HG03064 (cell line): ENCODE results near the gene SPINDOC.
A peak's percentile ranks its signal among the peaks of the same experiment; 100 is the strongest.

Experiments used
- ATAC-seq: cut with Tn5 transposase; IDR thresholded peaks from one replicate; pipeline ENCODE4 v1.9.1; 2021; ENCODE audit warnings: low read depth; ENCODE audit not compliant: unreplicated experiment

SPINDOC gene

GRCh38 chr11:63829823-63830489 is 16.7 kb downstream of the SPINDOC start:
- no peak for ATAC-seq

GRCh38 chr11:63831326-63831725 is 18.1 kb downstream of the SPINDOC start:
- no peak for ATAC-seq

GRCh38 chr11:63832336-63832735 is 19.1 kb downstream of the SPINDOC start:
- ATAC-seq, result no peak

GRCh38 chr11:63833048-63833447 is 19.8 kb downstream of the SPINDOC start:
- ATAC-seq, result no peak

- no peak for ATAC-seq
These were observed 21.4 kb downstream of the SPINDOC start for GRCh38 chr11:63834535-63835157.

DNA sequence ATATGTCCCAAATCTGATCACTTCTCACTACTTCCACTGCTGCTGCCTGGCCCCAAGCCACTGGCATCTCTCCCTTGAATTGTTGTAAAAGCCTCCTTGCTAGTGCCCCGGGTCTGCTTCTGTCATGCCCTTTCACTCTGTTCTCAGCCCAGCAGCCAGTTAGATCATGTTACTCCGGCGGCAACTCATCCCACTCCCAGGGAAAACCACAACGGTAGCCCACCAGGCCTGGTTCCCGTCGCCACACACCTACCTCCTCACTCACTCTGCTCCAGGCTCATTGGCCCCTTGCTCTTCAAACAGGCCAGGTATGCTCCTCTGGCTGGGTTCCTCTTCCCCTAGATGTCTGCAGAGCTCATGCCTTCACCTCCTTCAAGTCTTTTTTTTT is 21.9 kb downstream of the SPINDOC start:
- no peak for ATAC-seq

DNA sequence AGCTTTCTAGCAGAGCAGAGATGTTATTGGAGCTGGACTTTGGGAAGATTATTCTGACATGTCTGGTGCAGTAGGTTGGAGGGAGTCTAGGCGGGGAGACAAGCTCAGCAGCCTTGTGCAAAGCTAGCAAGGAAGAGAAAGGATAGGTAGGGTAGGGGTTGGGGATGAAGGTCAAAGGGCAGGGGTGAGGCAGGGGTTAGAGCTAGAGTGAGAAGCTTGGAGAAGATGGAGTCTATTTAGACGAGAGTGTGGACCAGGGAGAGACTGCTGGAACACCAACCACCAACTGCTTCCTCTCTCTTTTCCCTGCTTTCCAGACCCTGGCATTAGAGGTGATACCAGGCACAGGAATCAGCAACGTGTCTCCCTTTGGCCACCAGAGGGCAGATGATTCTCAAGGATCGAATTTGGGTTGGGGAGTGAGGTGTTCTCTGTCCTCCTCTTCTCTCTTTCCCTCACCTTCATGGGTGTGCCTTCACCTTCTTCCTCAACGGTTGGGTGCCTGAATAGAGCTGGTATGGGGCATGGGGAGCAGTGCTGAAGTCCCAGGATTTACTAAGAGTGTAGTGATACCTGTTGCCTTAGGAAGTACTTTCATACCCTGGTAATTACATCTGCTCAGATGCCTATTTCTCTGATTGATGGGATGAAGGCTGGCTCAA is 23.9 kb downstream of the SPINDOC start:
- ATAC-seq, result no peak

GRCh38 chr11:63837739-63838138 is 24.5 kb downstream of the SPINDOC start:
- no peak for ATAC-seq

DNA sequence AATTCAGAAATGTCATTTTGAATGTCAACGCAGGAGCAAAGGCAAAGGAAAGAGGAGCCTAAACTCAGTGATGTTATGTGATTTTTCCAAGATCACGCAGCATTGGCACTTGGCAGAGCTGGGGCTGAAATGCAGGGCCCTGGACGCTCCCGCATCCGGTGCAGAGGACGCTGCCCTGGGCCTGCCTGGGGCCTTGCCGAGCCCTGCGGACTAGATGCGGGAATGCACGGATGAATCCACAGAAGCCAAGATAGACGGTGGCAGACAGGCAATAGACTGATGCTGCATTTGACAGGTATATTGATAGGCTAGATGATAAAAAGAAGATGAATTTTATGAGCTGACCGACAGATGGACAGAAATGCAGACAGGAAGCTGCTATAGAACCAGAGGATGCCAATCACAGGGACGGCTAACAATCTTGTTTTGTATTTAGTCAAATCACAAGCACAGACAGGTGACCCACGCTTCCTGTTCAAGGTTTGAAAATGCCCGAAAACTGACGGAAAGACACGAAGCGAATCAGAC is 25.0 kb downstream of the SPINDOC start:
- no peak for ATAC-seq

GRCh38 chr11:63838678-63839507 is 25.6 kb downstream of the SPINDOC start, which contains the start of gene MARK2:
TSS of gene MARK2 (plus strand) at chr11:63839110. CDS start at chr11:63839507, 397 bp downstream.
- ATAC-seq, result peak; percentile 62

GRCh38 chr11:63839508-63840355 is 26.5 kb downstream of the SPINDOC start:
- no peak for ATAC-seq

GRCh38 chr11:63840356-63841060 is 27.3 kb downstream of the SPINDOC start:
- ATAC-seq, result no peak

GRCh38 chr11:63841554-63841953 is 28.3 kb downstream of the SPINDOC start:
- ATAC-seq, result no peak

DNA sequence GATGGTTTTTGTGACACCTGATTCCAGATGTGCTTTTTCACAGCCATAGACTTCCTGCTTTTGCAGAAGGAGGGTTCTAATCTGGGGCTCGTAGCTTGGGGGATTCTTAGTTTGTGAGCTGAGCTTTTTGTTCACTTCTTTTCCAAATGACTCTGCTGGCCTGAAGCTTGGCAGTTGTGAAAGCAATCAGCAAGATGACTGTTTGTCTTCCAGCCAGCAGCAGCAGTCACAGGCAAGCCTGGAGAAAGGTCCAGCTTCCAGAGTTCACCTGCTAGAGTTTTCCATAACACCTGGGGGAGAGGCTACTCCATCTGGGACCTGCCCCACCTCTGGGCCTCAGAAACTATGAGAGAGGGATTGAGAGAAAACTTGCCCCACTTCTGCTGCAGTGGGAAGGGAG is 29.8 kb downstream of the SPINDOC start:
- ATAC-seq, result no peak

GRCh38 chr11:63844836-63845235 is 31.6 kb downstream of the SPINDOC start:
- no peak for ATAC-seq

DNA sequence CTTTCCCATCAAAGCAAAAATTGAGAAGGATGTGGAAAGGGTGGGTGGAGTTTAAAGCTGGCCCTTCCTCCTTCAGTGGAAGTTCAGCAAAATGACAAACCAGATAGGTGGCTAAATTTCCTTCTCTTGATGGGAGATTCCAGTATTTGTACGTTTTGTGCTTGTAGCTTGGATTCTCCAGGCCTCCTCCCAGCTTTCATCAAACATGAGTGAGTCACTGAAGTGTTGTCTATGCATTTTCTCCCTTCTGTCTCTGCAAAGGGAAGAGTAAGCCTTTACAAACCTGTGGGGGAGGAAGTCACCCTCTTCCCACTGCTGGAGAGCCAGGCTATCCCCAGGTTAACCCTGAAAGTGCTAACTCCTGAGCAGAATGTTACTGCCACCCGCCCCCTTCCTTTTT is 32.0 kb downstream of the SPINDOC start:
- ATAC-seq, result no peak

DNA sequence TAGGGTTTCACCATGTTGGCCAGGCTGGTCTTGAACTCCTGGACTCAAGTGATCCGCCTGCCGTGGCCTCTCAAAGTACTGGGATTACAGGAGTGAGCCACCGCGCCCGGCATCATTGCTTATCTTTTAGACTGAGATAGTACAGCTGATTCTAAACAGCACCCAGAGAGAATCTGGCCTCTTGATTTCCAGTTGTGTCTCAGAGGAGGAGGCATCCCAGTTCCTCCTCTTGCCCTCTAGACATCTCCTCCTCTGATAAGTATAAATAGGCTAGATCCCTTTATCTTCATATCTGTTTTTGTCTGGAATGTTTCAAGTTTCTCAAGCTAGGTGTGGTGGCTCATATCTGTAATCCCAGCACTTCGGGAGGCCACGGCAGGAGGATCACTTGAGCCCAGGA is 32.7 kb downstream of the SPINDOC start:
- no peak for ATAC-seq

DNA sequence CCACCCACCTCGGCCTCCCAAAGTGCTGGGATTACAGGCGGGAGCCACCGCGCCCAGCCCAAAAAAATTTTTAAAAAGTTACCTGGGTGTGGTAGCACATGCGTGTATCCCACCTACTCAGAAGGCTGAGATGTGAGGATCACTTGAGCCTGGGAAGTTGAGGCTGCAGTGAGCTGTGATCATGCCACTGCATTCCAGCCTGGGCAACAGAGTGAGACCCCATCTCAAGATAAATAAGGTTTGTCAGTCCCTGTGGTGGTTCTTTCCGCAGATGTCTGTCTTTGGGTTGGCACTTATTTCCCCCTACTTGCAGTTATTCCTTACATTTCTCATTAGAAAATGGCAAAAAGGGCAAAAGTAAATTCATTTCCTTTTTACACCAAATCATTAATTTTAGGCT is 33.6 kb downstream of the SPINDOC start:
- ATAC-seq, result no peak

DNA sequence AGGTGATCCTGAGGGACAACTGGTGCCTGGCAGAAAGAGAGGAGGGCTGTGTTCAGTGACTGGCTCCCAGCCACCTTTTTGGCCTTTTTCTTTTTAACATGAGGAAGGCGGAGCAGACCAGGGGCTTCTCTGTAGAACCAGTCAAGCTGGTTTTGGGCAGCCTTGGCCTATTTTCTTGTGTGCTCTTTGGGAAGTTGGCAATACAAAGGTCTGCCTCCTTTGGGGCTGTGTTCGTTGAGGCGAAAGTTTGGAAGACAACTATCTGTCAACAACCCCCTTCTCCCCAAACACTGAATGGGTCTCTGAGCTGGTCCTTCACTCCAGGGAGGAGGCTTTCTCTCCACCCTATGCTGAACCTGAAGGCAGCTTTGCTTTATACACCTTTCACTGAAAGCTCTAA is 34.1 kb downstream of the SPINDOC start:
- no peak for ATAC-seq
